ENCODE data around the gene SMIM27.
"Not testable (repeated sequence)": the region's sequence is repeated elsewhere in the genome, so short reads cannot be mapped to it uniquely, and the experiment has no call there.

DNA sequence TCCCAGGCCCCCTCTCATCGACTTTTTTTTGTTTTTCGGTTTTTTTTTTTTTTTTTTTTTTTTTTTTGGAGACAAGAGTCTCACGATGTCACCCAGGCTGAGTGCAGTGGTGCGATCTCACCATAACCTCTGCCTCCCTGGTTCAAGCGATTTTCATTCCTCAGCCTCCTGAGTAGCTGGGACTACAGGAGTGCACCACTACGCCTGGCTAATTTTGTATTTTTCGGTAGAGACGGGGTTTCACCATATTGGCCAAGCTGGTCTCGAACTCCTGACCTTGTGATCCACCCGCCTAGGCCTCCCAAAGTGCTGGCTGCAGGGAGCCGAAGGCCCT lies 27.6 kb upstream of the SMIM27 start:
- TF ChIP-seq, protein P1, sequence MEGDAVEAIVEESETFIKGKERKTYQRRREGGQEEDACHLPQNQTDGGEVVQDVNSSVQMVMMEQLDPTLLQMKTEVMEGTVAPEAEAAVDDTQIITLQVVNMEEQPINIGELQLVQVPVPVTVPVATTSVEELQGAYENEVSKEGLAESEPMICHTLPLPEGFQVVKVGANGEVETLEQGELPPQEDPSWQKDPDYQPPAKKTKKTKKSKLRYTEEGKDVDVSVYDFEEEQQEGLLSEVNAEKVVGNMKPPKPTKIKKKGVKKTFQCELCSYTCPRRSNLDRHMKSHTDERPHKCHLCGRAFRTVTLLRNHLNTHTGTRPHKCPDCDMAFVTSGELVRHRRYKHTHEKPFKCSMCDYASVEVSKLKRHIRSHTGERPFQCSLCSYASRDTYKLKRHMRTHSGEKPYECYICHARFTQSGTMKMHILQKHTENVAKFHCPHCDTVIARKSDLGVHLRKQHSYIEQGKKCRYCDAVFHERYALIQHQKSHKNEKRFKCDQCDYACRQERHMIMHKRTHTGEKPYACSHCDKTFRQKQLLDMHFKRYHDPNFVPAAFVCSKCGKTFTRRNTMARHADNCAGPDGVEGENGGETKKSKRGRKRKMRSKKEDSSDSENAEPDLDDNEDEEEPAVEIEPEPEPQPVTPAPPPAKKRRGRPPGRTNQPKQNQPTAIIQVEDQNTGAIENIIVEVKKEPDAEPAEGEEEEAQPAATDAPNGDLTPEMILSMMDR (conservative IDR thresholded peaks at IDR 0.05; ENCODE audit: low read depth in 2 of 2), result not testable (repeated sequence)
- TF ChIP-seq EZH2phosphoT487 (IDR thresholded peaks at IDR 0.05; ENCODE audit: unreplicated experiment); EZH2 (IDR thresholded peaks at IDR 0.05; ENCODE audit: low read depth, unreplicated experiment); POLR2AphosphoS5 (IDR thresholded peaks at IDR 0.05; ENCODE audit: low read depth): not testable (repeated sequence)

Data from GM23338 (cell line).